ENCODE data around the gene DNAJB9. TPM values are rescaled to one million over a fixed set of nuclear protein-coding genes. Genes with fewer than 3 reads are reported as not detected.

The DNAJB9 gene
- total and polyA plus RNA-seq, 9 of the 15 experiments (the other 6 are each of a cell fraction or from before 2014, with no cell fraction given) = 4.3 to 34.2 (median 9.6) TPM

GRCh38 chr7:108586274-108586710, 16.6 kb downstream of the DNAJB9 start (continued):
- no peak for TF ChIP-seq ZNF121 (CRISPR knock-in tag; conservative IDR thresholded peaks at IDR 0.05)
- TF ChIP-seq SRSF3 (IDR thresholded peaks at IDR 0.05; ENCODE audit: insufficient read depth, low read length) = no peak
- no peak for TF ChIP-seq CSDE1 (IDR thresholded peaks at IDR 0.05)
- TF ChIP-seq CHD1 (IDR thresholded peaks at IDR 0.05; ENCODE audit: low read length) = no peak
- TF ChIP-seq ELF2 (CRISPR knock-in tag; IDR thresholded peaks at IDR 0.05) = no peak
- TF ChIP-seq ETS1 (conservative IDR thresholded peaks at IDR 0.05; ENCODE audit: control insufficient read depth, low read depth, low read length) = no peak
- no peak for TF ChIP-seq ZNF507 (tag; conservative IDR thresholded peaks at IDR 0.05)
- peak; percentile 66; the same call in 1 of the 2 replicates for TF ChIP-seq NFATC3 (IDR thresholded peaks at IDR 0.05)
- TF ChIP-seq VEZF1 (CRISPR knock-in tag; IDR thresholded peaks at IDR 0.05) = 0 out of 2 replicates have a peak, but pooled peaks have one; percentile 13
- TF ChIP-seq MCM7 (IDR thresholded peaks at IDR 0.05) = 0 out of 4 replicates have a peak, but pooled peaks of 1 of the 2 experiments have one; percentile 19
- TF ChIP-seq NCOA4 (IDR thresholded peaks at IDR 0.05; ENCODE audit: partially characterized antibody) = peak; percentile 25
- no peak for TF ChIP-seq ETV5 (CRISPR knock-in tag; IDR thresholded peaks at IDR 0.05; ENCODE audit: low read depth)
- TF ChIP-seq FOXP4 (CRISPR knock-in tag; IDR thresholded peaks at IDR 0.05; ENCODE audit: borderline replicate concordance) = no peak
- TF ChIP-seq ARID4B (CRISPR knock-in tag; IDR thresholded peaks at IDR 0.05) = no peak
- no peak for TF ChIP-seq JUNB (CRISPR knock-in tag; conservative IDR thresholded peaks at IDR 0.05)
- TF ChIP-seq TRIM24 (IDR thresholded peaks at IDR 0.05) = peak; percentile 62 to 80; a peak in 3 of 4 replicates
- TF ChIP-seq ZNF277 (CRISPR knock-in tag; IDR thresholded peaks at IDR 0.05; ENCODE audit: borderline replicate concordance) = no peak

Measured in K562 (cell line).